ENCODE measurements around the gene HAUS1. TPM values are rescaled to one million over a fixed set of nuclear protein-coding genes. Genes with fewer than 3 reads are reported as not detected.
"Not testable (repeated sequence)": the region's sequence is repeated elsewhere in the genome, so short reads cannot be mapped to it uniquely, and the experiment has no call there.

The HAUS1 gene
- total and polyA plus RNA-seq, 8 donors, result 19.0 to 56.8 (median 42.7) TPM

- no peaks in the 10 kb centered on the region for H3K36me3 ChIP-seq
- H3K27me3 ChIP-seq, result no peaks in the 10 kb centered on the region
- H3K27ac ChIP-seq, result no peak overlapping the region
- ATAC-seq (no peak), DNase-seq (no peak)
- TF ChIP-seq CTCF (IDR thresholded peaks at IDR 0.05), result no peak
- no peaks in the 10 kb centered on the region for H3K4me1 ChIP-seq
- H3K9me3 ChIP-seq, result no peaks in the 10 kb centered on the region
- intact Hi-C loops (cut with DNase I), result no loop called here
- H3K4me3 ChIP-seq, result no peak overlapping the region
Measured at GRCh38 chr18:46161703-46162396, 57.7 kb downstream of the HAUS1 start.

GRCh38 chr18:46163091-46163490 lies 58.9 kb downstream of the HAUS1 start:
- no peaks in the 10 kb centered on the region for H3K36me3 ChIP-seq
- no peak for DNase-seq
- H3K27me3 ChIP-seq, result no peaks in the 10 kb centered on the region
- no peak overlapping the region for H3K27ac ChIP-seq
- ATAC-seq, result no peak
- intact Hi-C loops (cut with DNase I), result no loop called here
- no peak for TF ChIP-seq CTCF (IDR thresholded peaks at IDR 0.05)
- no peaks in the 10 kb centered on the region for H3K9me3 ChIP-seq
- H3K4me3 ChIP-seq, result no peak overlapping the region
- no peaks in the 10 kb centered on the region for H3K4me1 ChIP-seq

- intact Hi-C loops (cut with DNase I), result no loop called here
Measured at GRCh38 chr18:46163941-46164499, 59.8 kb downstream of the HAUS1 start.

GRCh38 chr18:46164502-46164901 lies 60.3 kb downstream of the HAUS1 start:
- H3K9me3 ChIP-seq; H3K4me3 ChIP-seq; H3K4me1 ChIP-seq; DNase-seq; H3K27me3 ChIP-seq; H3K36me3 ChIP-seq; intact Hi-C loops (cut with DNase I); H3K27ac ChIP-seq; ATAC-seq: not testable (repeated sequence)

More at GRCh38 chr18:46163941-46164499, 59.8 kb downstream of the HAUS1 start:
- Histone ChIP-seq H3K27ac (no peak overlapping the region), H3K4me1 (no peaks in the 10 kb centered on the region), H3K4me3 (no peak overlapping the region), H3K36me3 (no peaks in the 10 kb centered on the region), H3K27me3 (no peaks in the 10 kb centered on the region), H3K9me3 (no peaks in the 10 kb centered on the region)
- no peak for ATAC-seq
- DNase-seq, result no peak
- TF ChIP-seq CTCF (IDR thresholded peaks at IDR 0.05), result no peak

GRCh38 chr18:46164920-46165319 lies 60.7 kb downstream of the HAUS1 start:
- TF ChIP-seq CTCF (IDR thresholded peaks at IDR 0.05), result no peak
- Histone ChIP-seq H3K9me3 (no peaks in the 10 kb centered on the region), H3K4me3 (no peak overlapping the region), H3K36me3 (no peaks in the 10 kb centered on the region), H3K4me1 (no peaks in the 10 kb centered on the region), H3K27ac (no peak overlapping the region), H3K27me3 (no peaks in the 10 kb centered on the region)
- ATAC-seq (no peak), DNase-seq (no peak)
- intact Hi-C loops (cut with DNase I), result no loop called here
